Smooth muscle cell (in vitro differentiated cells): ENCODE measurements around the gene MED22. TPM values are rescaled to one million over a fixed set of nuclear protein-coding genes. Genes with fewer than 3 reads are reported as not detected.
A peak's percentile ranks its signal among the peaks of the same experiment; 100 is the strongest.

Source experiments
- DNase-seq: peaks from one replicate; lab custom pipeline; 2025; ENCODE audit not compliant: unreplicated experiment; lab: John Stamatoyannopoulos, UW
- H2AFZ ChIP-seq: fragments of 200-600 bp; sonication (generic); 2 replicates; pipeline ENCODE4 v1.6.0; 2016; ENCODE audit warnings: antibody characterized with exemption, low read depth, mild to moderate bottlenecking
- H3F3A ChIP-seq: fragments of 200-600 bp; sonication (generic); 2 replicates; pipeline ENCODE4 v1.6.0; 2017; ENCODE audit warnings: antibody characterized with exemption, low read depth
- H3K27ac ChIP-seq: fragments of 200-600 bp; sonication (generic); 2 replicates; pipeline ENCODE4 v1.5.1; 2016; ENCODE audit warnings: low read depth, mild to moderate bottlenecking
- H3K27me3 ChIP-seq: fragments of 200-600 bp; sonication (generic); 2 replicates; pipeline ENCODE4 v1.6.1; 2016; ENCODE audit warnings: low read depth, mild to moderate bottlenecking
- H3K36me3 ChIP-seq: fragments of 200-600 bp; sonication (generic); 2 replicates; pipeline ENCODE4 v1.5.1; 2016; ENCODE audit warnings: low read depth
- H3K4me1 ChIP-seq: fragments of 200-600 bp; sonication (generic); 2 replicates; pipeline ENCODE4 v1.5.1; 2016; ENCODE audit warnings: low read depth
- H3K4me2 ChIP-seq: fragments of 200-600 bp; sonication (generic); 2 replicates; pipeline ENCODE4 v1.6.0; 2016; ENCODE audit warnings: mild to moderate bottlenecking
- H3K4me3 ChIP-seq: fragments of 200-600 bp; sonication (generic); 2 replicates; pipeline ENCODE4 v1.5.1; 2016; ENCODE audit warnings: mild to moderate bottlenecking
- H3K79me2 ChIP-seq: fragments of 200-600 bp; sonication (generic); 2 replicates; pipeline ENCODE4 v1.6.0; 2016; ENCODE audit warnings: low read depth, mild to moderate bottlenecking
- H3K9ac ChIP-seq: fragments of 200-600 bp; sonication (generic); 2 replicates; pipeline ENCODE4 v1.6.0; 2016; ENCODE audit warnings: low read depth
- H3K9me3 ChIP-seq: fragments of 200-600 bp; sonication (generic); replicated peaks from 2 replicates; pipeline ENCODE4 v1.5.1; 2016; ENCODE audit warnings: low read depth
- H4K20me1 ChIP-seq: fragments of 200-600 bp; sonication (generic); 2 replicates; pipeline ENCODE4 v1.6.0; 2016; ENCODE audit warnings: low read depth
- CTCF ChIP-seq: fragments of 200-600 bp; sonication (generic); IDR thresholded peaks from 2 replicates; pipeline ENCODE4 v1.5.1; 2017; ENCODE audit warnings: borderline replicate concordance, mild to moderate bottlenecking, antibody characterized with exemption; ENCODE audit not compliant: insufficient read depth, poor library complexity, severe bottlenecking
- WGBS: methylation state at CpG from one replicate; pipeline ENCODE4 v1.1.7; 2016; ENCODE audit warnings: low lambda C conversion rate; 5-methylcytosine and 5-hydroxymethylcytosine counted together
- polyA plus RNA-seq: library from polyadenylated mRNA; unstranded; fragments of >200 nt; fragmentation: Nextera tagmentation; extraction: Ambion mirVana; gene quantifications from 2 replicates; pipeline ENCODE4 v1.2.1, GENCODE V29; 2016
- total RNA-seq: library from RNA; depleted of rRNA; stranded (reverse); fragments of >200 nt; gene quantifications from 2 replicates; pipeline ENCODE4 v1.2.3, GENCODE V29; 2014

The MED22 gene
- total and polyA plus RNA-seq, 2 experiments from 2014 or later: 9.0 to 17.9 TPM

GRCh38 chr9:133372144-133372543, 24.2 kb upstream of the MED22 start:
- peaks cover 20% of the 10 kb centered on the region for H3F3A ChIP-seq
- no peak overlapping the region for H2AFZ ChIP-seq
- no peak overlapping the region for H3K4me3 ChIP-seq
- H3K27me3 ChIP-seq: no peaks in the 10 kb centered on the region
- H3K27ac ChIP-seq: peak overlapping the region; percentile 64
- H3K79me2 ChIP-seq: peaks cover 87% of the 10 kb centered on the region
- TF ChIP-seq CTCF: no peak
- 90% methylated on average over 7 of the region's 7 CpGs for WGBS
- no peak overlapping the region for H3K9ac ChIP-seq
- no peak for DNase-seq
- H3K4me1 ChIP-seq: peaks cover 23% of the 10 kb centered on the region
- H3K4me2 ChIP-seq: peak overlapping the region; percentile 90
- H4K20me1 ChIP-seq: peaks cover 83% of the 10 kb centered on the region
- no peaks in the 10 kb centered on the region for H3K9me3 ChIP-seq
- H3K36me3 ChIP-seq: no peaks in the 10 kb centered on the region

- Histone ChIP-seq H3K36me3 (no peaks in the 10 kb centered on the region), H3F3A (peaks cover 20% of the 10 kb centered on the region), H3K79me2 (peaks cover 96% of the 10 kb centered on the region), H3K27ac (peak overlapping the region; percentile 64), H3K9me3 (no peaks in the 10 kb centered on the region), H4K20me1 (peaks cover 91% of the 10 kb centered on the region), H3K4me2 (peak overlapping the region; percentile 90), H3K9ac (no peak overlapping the region), H3K4me1 (peaks cover 15% of the 10 kb centered on the region), H3K27me3 (no peaks in the 10 kb centered on the region), H2AFZ (no peak overlapping the region), H3K4me3 (no peak overlapping the region)
- no peak for DNase-seq
- WGBS: 65% methylated on average over 12 of the region's 12 CpGs
- TF ChIP-seq CTCF: no peak
Measured at GRCh38 chr9:133371261-133371711, 23.4 kb upstream of the MED22 start.

- Histone ChIP-seq H4K20me1 (peaks cover 97% of the 10 kb centered on the region), H2AFZ (no peak overlapping the region), H3K9me3 (no peaks in the 10 kb centered on the region), H3K79me2 (peaks cover 100% of the 10 kb centered on the region), H3K27me3 (no peaks in the 10 kb centered on the region), H3K27ac (peak overlapping the region; percentile 64), H3K36me3 (peaks cover 6% of the 10 kb centered on the region), H3K4me1 (peaks cover 14% of the 10 kb centered on the region), H3F3A (peaks cover 24% of the 10 kb centered on the region), H3K4me2 (peak overlapping the region; percentile 90), H3K9ac (no peak overlapping the region), H3K4me3 (no peak overlapping the region)
- 91% methylated on average over 9 of the region's 9 CpGs for WGBS
- no peak for TF ChIP-seq CTCF
- DNase-seq: no peak
Measured at GRCh38 chr9:133370685-133371084, 22.8 kb upstream of the MED22 start.

- H3K79me2 ChIP-seq: peaks cover 100% of the 10 kb centered on the region
- no peak for TF ChIP-seq CTCF
- no peak overlapping the region for H3K9ac ChIP-seq
- no peaks in the 10 kb centered on the region for H3K27me3 ChIP-seq
- WGBS: 87% methylated on average over 7 of the region's 7 CpGs
- no peak for DNase-seq
- peaks cover 100% of the 10 kb centered on the region for H4K20me1 ChIP-seq
- peaks cover 14% of the 10 kb centered on the region for H3K4me1 ChIP-seq
- H3F3A ChIP-seq: peaks cover 32% of the 10 kb centered on the region
- peaks cover 13% of the 10 kb centered on the region for H3K36me3 ChIP-seq
- no peak overlapping the region for H3K4me2 ChIP-seq
- no peak overlapping the region for H2AFZ ChIP-seq
- no peaks in the 10 kb centered on the region for H3K9me3 ChIP-seq
- H3K4me3 ChIP-seq: no peak overlapping the region
- no peak overlapping the region for H3K27ac ChIP-seq
Measured at GRCh38 chr9:133369933-133370332, 22.0 kb upstream of the MED22 start.
